Measurements from ENCODE around the gene SDHD.
A peak's percentile ranks its signal among the peaks of the same experiment; 100 is the strongest.

Gene SDHD

GRCh38 chr11:112118176-112118575 lies 31.5 kb downstream of the SDHD start (continued):
- no peak for TF ChIP-seq CSRNP3 (CRISPR knock-in tag; IDR thresholded peaks at IDR 0.05)
- TF ChIP-seq ZFP3 (CRISPR knock-in tag; IDR thresholded peaks at IDR 0.05): no peak

- TF ChIP-seq POU6F1 (CRISPR knock-in tag; IDR thresholded peaks at IDR 0.05; ENCODE audit: borderline replicate concordance, low read depth) (no peak), TSHZ2 (CRISPR knock-in tag; IDR thresholded peaks at IDR 0.05) (no peak), CREB5 (CRISPR knock-in tag; IDR thresholded peaks at IDR 0.05; ENCODE audit: low read depth) (no peak), TOX (CRISPR knock-in tag; IDR thresholded peaks at IDR 0.05; ENCODE audit: borderline replicate concordance) (no peak), GLIS3 (CRISPR knock-in tag; IDR thresholded peaks at IDR 0.05) (no peak), ISL1 (CRISPR knock-in tag; IDR thresholded peaks at IDR 0.05) (no peak), PPARA (CRISPR knock-in tag; IDR thresholded peaks at IDR 0.05; ENCODE audit: borderline replicate concordance) (no peak), OSR1 (CRISPR knock-in tag; IDR thresholded peaks at IDR 0.05) (no peak)
- ATAC-seq: no peak
Measured at GRCh38 chr11:112121981-112122615, 35.4 kb downstream of the SDHD start.

- no peak for ATAC-seq
- TF ChIP-seq ISL1 (CRISPR knock-in tag; IDR thresholded peaks at IDR 0.05) (peak; percentile 36; the same call in 1 of the 2 replicates), GLIS3 (CRISPR knock-in tag; IDR thresholded peaks at IDR 0.05) (no peak)
Measured at GRCh38 chr11:112123129-112123528, 36.5 kb downstream of the SDHD start.

GRCh38 chr11:112127056-112127455 lies 40.4 kb downstream of the SDHD start:
- no peak for ATAC-seq

GRCh38 chr11:112128483-112129121 lies 41.9 kb downstream of the SDHD start:
- TF ChIP-seq ZNF565 (CRISPR knock-in tag; conservative IDR thresholded peaks at IDR 0.05; ENCODE audit: low read depth): no peak
- peak; percentile 85 for TF ChIP-seq ISL1 (CRISPR knock-in tag; IDR thresholded peaks at IDR 0.05)
- 0 out of 2 replicates have a peak, but pooled peaks have one; percentile 3 for TF ChIP-seq ZFP3 (CRISPR knock-in tag; IDR thresholded peaks at IDR 0.05)
- no peak for TF ChIP-seq GLIS3 (CRISPR knock-in tag; IDR thresholded peaks at IDR 0.05)
- TF ChIP-seq PPARA (CRISPR knock-in tag; IDR thresholded peaks at IDR 0.05; ENCODE audit: borderline replicate concordance): no peak
- TF ChIP-seq PATZ1 (CRISPR knock-in tag; IDR thresholded peaks at IDR 0.05; ENCODE audit: borderline replicate concordance): peak; percentile 61; the same call in 1 of the 2 replicates
- TF ChIP-seq CSRNP3 (CRISPR knock-in tag; IDR thresholded peaks at IDR 0.05): no peak
- TF ChIP-seq TOX (CRISPR knock-in tag; IDR thresholded peaks at IDR 0.05; ENCODE audit: borderline replicate concordance): no peak; the same call in 1 of the 2 replicates
- peak; percentile 96 for ATAC-seq

More at GRCh38 chr11:112127056-112127455, 40.4 kb downstream of the SDHD start:
- no peak for TF ChIP-seq TOX (CRISPR knock-in tag; IDR thresholded peaks at IDR 0.05; ENCODE audit: borderline replicate concordance)
